GM21786 (cell line): Measurements from ENCODE around the gene CTRL.

Source experiments
- ATAC-seq: cut with Tn5 transposase; IDR thresholded peaks from one replicate; pipeline ENCODE4 v1.9.1; 2021; ENCODE audit not compliant: unreplicated experiment

Gene CTRL

GRCh38 chr16:67892899-67893742, 38.5 kb downstream of the CTRL start, which contains the start of gene PSKH1:
PSKH1 (plus strand) TSS chr16:67893254; CDS start chr16:67908750, 15,496 bp downstream.
- peak; percentile 95 for ATAC-seq

- no peak for ATAC-seq
Measured at GRCh38 chr16:67892375-67892774, 39.3 kb downstream of the CTRL start.

- no peak for ATAC-seq
Measured at GRCh38 chr16:67888331-67888730, 43.3 kb downstream of the CTRL start.

GRCh38 chr16:67886387-67886786, 45.3 kb downstream of the CTRL start:
- ATAC-seq, result no peak

- ATAC-seq, result no peak
Measured at GRCh38 chr16:67885976-67886375, 45.7 kb downstream of the CTRL start.

- ATAC-seq, result no peak
Measured at GRCh38 chr16:67885545-67885944, 46.1 kb downstream of the CTRL start.

GRCh38 chr16:67884684-67885083, 47.0 kb downstream of the CTRL start, which contains the start of gene NRN1L:
NRN1L (plus strand) TSS chr16:67884885; CDS start chr16:67884904, 19 bp downstream.
- no peak for ATAC-seq

GRCh38 chr16:67883872-67884261, 47.8 kb downstream of the CTRL start:
- ATAC-seq, result no peak

GRCh38 chr16:67883146-67883871, 48.4 kb downstream of the CTRL start:
- no peak for ATAC-seq

GRCh38 chr16:67882374-67883145, 49.1 kb downstream of the CTRL start:
- ATAC-seq, result no peak

- no peak for ATAC-seq
Measured at GRCh38 chr16:67881621-67882161, 50.0 kb downstream of the CTRL start.

GRCh38 chr16:67880584-67880983, 51.1 kb downstream of the CTRL start:
- ATAC-seq, result no peak

- ATAC-seq, result no peak
Measured at GRCh38 chr16:67879936-67880335, 51.7 kb downstream of the CTRL start.
